Measurements from ENCODE around the gene AFAP1. TPM values are rescaled to one million over a fixed set of nuclear protein-coding genes. Genes with fewer than 3 reads are reported as not detected.

The AFAP1 gene
- total RNA-seq, 1 donor from 2014 or later, result 67.9 TPM

- FAIRE-seq (no peak), DNase-seq (ENCODE audit: low read depth) (no peak)
- H2AFZ ChIP-seq (ENCODE audit: low read depth, low read length), result no peak overlapping the region
- H3K9me3 Mint-ChIP-seq (ENCODE audit: unreplicated experiment), result no peaks in the 10 kb centered on the region
- no peaks in the 10 kb centered on the region for H3K9me3 ChIP-seq (ENCODE audit: insufficient read depth, low read depth, low read length)
- H3K9ac ChIP-seq (ENCODE audit: low read length), result no peak overlapping the region
- H3K79me2 ChIP-seq (ENCODE audit: insufficient read depth, low read length), result peaks cover 2% of the 10 kb centered on the region
- peaks cover 19% of the 10 kb centered on the region for H3K4me1 Mint-ChIP-seq (ENCODE audit: low read depth, unreplicated experiment)
- H3K4me2 ChIP-seq (ENCODE audit: low read length), result no peak overlapping the region
- H3K36me3 Mint-ChIP-seq (ENCODE audit: low read depth, unreplicated experiment), result peaks cover 3% of the 10 kb centered on the region
- H3K27me3 Mint-ChIP-seq (ENCODE audit: low read depth, unreplicated experiment), result peaks cover 24% of the 10 kb centered on the region
- no peak overlapping the region for H3K4me3 ChIP-seq (ENCODE audit: insufficient read depth, low read depth, low read length)
- no peak overlapping the region for H3K4me3 Mint-ChIP-seq (ENCODE audit: unreplicated experiment)
- no peak overlapping the region for H3K27ac ChIP-seq (ENCODE audit: low read depth, low read length)
- H3K27me3 ChIP-seq (ENCODE audit: insufficient read depth, low read length), result peaks cover 14% of the 10 kb centered on the region
- H3K27ac Mint-ChIP-seq (ENCODE audit: unreplicated experiment), result no peak overlapping the region
- H3K36me3 ChIP-seq (ENCODE audit: insufficient read depth, low read length), result no peaks in the 10 kb centered on the region
- H4K20me1 ChIP-seq (ENCODE audit: insufficient read depth, low read length), result no peaks in the 10 kb centered on the region
- H3K4me1 ChIP-seq (ENCODE audit: insufficient read depth, low read length), result peaks cover 31% of the 10 kb centered on the region
- TF ChIP-seq EZH2 (IDR thresholded peaks at IDR 0.05; ENCODE audit: insufficient read depth, low read length), result no peak
- TF ChIP-seq, protein P1, sequence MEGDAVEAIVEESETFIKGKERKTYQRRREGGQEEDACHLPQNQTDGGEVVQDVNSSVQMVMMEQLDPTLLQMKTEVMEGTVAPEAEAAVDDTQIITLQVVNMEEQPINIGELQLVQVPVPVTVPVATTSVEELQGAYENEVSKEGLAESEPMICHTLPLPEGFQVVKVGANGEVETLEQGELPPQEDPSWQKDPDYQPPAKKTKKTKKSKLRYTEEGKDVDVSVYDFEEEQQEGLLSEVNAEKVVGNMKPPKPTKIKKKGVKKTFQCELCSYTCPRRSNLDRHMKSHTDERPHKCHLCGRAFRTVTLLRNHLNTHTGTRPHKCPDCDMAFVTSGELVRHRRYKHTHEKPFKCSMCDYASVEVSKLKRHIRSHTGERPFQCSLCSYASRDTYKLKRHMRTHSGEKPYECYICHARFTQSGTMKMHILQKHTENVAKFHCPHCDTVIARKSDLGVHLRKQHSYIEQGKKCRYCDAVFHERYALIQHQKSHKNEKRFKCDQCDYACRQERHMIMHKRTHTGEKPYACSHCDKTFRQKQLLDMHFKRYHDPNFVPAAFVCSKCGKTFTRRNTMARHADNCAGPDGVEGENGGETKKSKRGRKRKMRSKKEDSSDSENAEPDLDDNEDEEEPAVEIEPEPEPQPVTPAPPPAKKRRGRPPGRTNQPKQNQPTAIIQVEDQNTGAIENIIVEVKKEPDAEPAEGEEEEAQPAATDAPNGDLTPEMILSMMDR (IDR thresholded peaks at IDR 0.05; ENCODE audit: insufficient read depth, low read depth, low read length), result no peak
These were observed 26.8 kb upstream of the AFAP1 start for GRCh38 chr4:7966281-7967062.

DNA sequence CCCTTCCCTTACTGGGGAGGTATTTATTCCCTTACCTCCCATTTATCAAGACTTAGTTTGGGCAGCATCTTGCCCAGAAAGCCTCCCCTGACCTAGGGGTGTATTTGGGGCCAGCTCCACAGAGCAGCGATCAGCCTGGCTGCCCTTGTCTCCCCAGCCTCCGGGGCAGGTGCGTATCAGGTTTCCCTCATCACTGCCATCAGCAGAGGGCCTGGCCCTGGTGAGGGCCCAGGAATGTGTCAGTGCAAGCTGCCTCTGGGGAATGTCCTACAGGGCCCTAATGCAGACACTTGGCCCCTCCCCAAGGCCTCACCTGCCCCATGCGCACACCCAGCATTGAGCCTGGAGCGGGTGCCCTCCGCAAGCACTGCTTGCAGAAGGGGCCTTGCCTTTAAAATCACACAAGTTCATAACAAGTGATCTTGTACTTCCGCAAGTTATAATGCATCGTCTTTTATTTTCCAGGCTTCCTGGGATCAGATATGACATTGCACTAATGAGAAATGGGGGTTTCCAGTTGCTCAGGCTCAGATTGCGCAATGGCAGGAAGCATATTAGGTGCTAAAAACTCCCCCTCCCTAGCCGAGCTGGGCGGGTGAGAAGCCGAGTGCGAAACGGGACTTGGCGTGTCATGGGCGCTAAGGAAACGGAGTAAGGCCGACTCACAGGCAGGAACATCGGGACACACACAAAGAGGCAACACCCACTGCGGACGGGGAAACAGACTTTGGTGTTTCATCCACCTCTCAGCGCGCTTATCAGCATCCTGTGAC is 25.4 kb upstream of the AFAP1 start:
- no peak overlapping the region for H3K4me3 Mint-ChIP-seq (ENCODE audit: unreplicated experiment)

More for the DNA sequence above, 25.4 kb upstream of the AFAP1 start:
- FAIRE-seq (no peak), DNase-seq (ENCODE audit: low read depth) (peak; percentile 59)
- Mint-ChIP-seq H3K9me3 (ENCODE audit: unreplicated experiment) (no peaks in the 10 kb centered on the region), H3K27ac (ENCODE audit: unreplicated experiment) (no peak overlapping the region), H3K36me3 (ENCODE audit: low read depth, unreplicated experiment) (peaks cover 3% of the 10 kb centered on the region), H3K4me1 (ENCODE audit: low read depth, unreplicated experiment) (peaks cover 19% of the 10 kb centered on the region), H3K27me3 (ENCODE audit: low read depth, unreplicated experiment) (peaks cover 29% of the 10 kb centered on the region)
- Histone ChIP-seq H2AFZ (ENCODE audit: low read depth, low read length) (no peak overlapping the region), H4K20me1 (ENCODE audit: insufficient read depth, low read length) (no peaks in the 10 kb centered on the region), H3K27me3 (ENCODE audit: insufficient read depth, low read length) (peaks cover 14% of the 10 kb centered on the region), H3K36me3 (ENCODE audit: insufficient read depth, low read length) (no peaks in the 10 kb centered on the region), H3K4me2 (ENCODE audit: low read length) (no peak overlapping the region), H3K4me1 (ENCODE audit: insufficient read depth, low read length) (peaks cover 32% of the 10 kb centered on the region), H3K27ac (ENCODE audit: low read depth, low read length) (no peak overlapping the region), H3K9ac (ENCODE audit: low read length) (no peak overlapping the region), H3K79me2 (ENCODE audit: insufficient read depth, low read length) (no peaks in the 10 kb centered on the region), H3K4me3 (ENCODE audit: insufficient read depth, low read depth, low read length) (no peak overlapping the region), H3K9me3 (ENCODE audit: insufficient read depth, low read depth, low read length) (no peaks in the 10 kb centered on the region)
- TF ChIP-seq EZH2 (IDR thresholded peaks at IDR 0.05; ENCODE audit: insufficient read depth, low read length), result no peak
- TF ChIP-seq, protein P1 (IDR thresholded peaks at IDR 0.05; ENCODE audit: insufficient read depth, low read depth, low read length), result no peak

All from astrocyte (in vitro differentiated cells and primary cell).